Measurements from ENCODE around the gene CALML5.

The CALML5 gene

DNA sequence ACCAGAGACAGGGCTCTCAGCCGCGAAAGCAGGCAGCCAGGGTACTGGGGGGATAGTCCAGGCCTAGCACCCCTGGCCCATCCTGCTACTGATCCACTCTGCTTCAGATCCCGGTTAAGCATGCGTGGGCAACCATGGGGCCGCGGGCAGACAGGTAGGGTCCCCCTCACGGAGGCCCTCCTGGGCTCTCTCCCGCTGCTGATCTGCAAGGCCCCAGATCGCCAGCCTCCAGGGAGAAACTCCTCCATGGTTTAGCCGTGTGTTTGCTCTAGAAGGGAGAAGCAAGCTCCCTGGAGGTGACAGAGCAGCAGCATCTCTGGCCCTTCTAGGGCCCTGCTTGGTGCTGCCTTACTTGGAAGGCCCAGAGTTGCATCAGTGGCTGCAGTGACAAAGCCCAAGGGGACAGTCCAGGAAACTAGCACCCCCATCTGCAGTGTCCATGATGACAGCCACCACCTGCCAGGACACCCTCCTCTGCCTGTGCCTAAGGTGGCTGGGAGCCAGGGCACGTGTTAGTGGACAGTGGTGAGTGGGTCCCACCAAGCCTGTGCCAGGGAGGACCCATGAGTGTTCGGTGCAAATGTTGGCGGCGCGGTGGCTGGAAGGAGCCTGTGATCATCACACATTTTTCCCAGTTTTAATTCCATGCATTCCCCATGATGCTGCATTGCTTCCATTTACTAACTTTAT lies 29.2 kb downstream of the CALML5 start:
- no peaks in the 10 kb centered on the region for H3K79me2 ChIP-seq (ENCODE audit: insufficient read depth, low read length)
- H3K27ac ChIP-seq (ENCODE audit: low read length), result no peak overlapping the region

DNA sequence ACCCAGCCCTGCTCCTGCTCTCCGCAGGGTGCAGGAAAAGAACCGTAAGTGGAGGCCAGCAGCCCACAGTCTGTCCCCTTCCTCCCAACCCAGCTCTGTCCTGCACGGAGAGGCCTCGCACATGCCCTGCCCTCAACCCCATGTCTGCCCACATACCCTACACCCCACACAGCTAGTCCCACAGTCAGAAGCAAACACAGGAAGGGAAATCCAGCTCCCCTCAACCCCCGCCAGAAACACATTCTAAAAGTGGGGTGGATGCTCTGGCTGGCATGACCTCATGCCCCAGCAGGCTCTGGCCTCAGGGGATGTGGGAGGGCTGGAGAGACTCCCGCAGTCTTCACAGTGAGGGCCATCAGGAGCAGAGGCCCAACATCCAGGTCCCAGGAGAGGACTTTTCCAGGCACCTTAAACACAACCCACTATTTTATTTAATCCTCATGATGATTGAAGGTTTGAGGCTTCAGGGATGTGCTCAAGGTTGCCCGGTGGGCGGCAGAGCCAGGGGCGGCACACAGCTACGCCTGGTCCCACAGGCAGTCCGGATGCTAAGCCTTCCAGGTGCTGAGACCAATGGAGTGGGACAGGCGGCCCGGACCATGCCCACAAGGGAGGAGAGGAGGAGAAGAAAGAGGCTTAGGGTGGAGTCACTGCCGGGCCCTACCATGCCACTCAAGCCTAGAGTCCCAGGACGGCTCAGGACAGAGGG lies 29.9 kb downstream of the CALML5 start:
- Histone ChIP-seq H3K4me2 (ENCODE audit: insufficient read depth, low read length) (no peak overlapping the region), H2AFZ (ENCODE audit: low read depth, low read length) (no peak overlapping the region), H3K9me3 (ENCODE audit: insufficient read depth, low read length, severe bottlenecking) (peaks cover 3% of the 10 kb centered on the region), H3K4me3 (ENCODE audit: low read depth in 1 of 2, low read length in 2 of 2) (no peak overlapping the region), H3K27me3 (ENCODE audit: insufficient read depth, low read length, poor library complexity) (no peaks in the 10 kb centered on the region), H3K79me2 (ENCODE audit: insufficient read depth, low read length) (no peaks in the 10 kb centered on the region), H3K36me3 (ENCODE audit: insufficient read depth, low read length) (no peaks in the 10 kb centered on the region), H3K4me1 (ENCODE audit: insufficient read depth, low read length) (no peaks in the 10 kb centered on the region), H3K27ac (ENCODE audit: low read length) (no peak overlapping the region), H4K20me1 (ENCODE audit: insufficient read depth, low read length) (no peaks in the 10 kb centered on the region; the same call in 1 of the 2 replicates), H3K9ac (ENCODE audit: low read depth, low read length) (no peak overlapping the region)
- no peak for ATAC-seq (ENCODE audit: insufficient read depth, low read depth)
- no peak for TF ChIP-seq EZH2 (IDR thresholded peaks at IDR 0.05; ENCODE audit: borderline replicate concordance, low read depth, low read length, severe bottlenecking)
- TF ChIP-seq, protein P1, sequence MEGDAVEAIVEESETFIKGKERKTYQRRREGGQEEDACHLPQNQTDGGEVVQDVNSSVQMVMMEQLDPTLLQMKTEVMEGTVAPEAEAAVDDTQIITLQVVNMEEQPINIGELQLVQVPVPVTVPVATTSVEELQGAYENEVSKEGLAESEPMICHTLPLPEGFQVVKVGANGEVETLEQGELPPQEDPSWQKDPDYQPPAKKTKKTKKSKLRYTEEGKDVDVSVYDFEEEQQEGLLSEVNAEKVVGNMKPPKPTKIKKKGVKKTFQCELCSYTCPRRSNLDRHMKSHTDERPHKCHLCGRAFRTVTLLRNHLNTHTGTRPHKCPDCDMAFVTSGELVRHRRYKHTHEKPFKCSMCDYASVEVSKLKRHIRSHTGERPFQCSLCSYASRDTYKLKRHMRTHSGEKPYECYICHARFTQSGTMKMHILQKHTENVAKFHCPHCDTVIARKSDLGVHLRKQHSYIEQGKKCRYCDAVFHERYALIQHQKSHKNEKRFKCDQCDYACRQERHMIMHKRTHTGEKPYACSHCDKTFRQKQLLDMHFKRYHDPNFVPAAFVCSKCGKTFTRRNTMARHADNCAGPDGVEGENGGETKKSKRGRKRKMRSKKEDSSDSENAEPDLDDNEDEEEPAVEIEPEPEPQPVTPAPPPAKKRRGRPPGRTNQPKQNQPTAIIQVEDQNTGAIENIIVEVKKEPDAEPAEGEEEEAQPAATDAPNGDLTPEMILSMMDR (IDR thresholded peaks at IDR 0.05; ENCODE audit: borderline replicate concordance, extremely low read depth, low read length, poor library complexity, severe bottlenecking), result no peak
- no peak for DNase-seq

More for the DNA sequence above, 29.2 kb downstream of the CALML5 start:
- Histone ChIP-seq H3K4me2 (ENCODE audit: insufficient read depth, low read length) (no peak overlapping the region), H3K4me1 (ENCODE audit: insufficient read depth, low read length) (no peaks in the 10 kb centered on the region), H3K27me3 (ENCODE audit: insufficient read depth, low read length, poor library complexity) (no peaks in the 10 kb centered on the region), H4K20me1 (ENCODE audit: insufficient read depth, low read length) (no peaks in the 10 kb centered on the region; the same call in 1 of the 2 replicates), H3K9me3 (ENCODE audit: insufficient read depth, low read length, severe bottlenecking) (peaks cover 3% of the 10 kb centered on the region), H3K4me3 (ENCODE audit: low read depth in 1 of 2, low read length in 2 of 2) (no peak overlapping the region), H3K36me3 (ENCODE audit: insufficient read depth, low read length) (no peaks in the 10 kb centered on the region), H2AFZ (ENCODE audit: low read depth, low read length) (no peak overlapping the region), H3K9ac (ENCODE audit: low read depth, low read length) (no peak overlapping the region)
- ATAC-seq (ENCODE audit: insufficient read depth, low read depth), result no peak
- no peak for DNase-seq
- no peak for TF ChIP-seq EZH2 (IDR thresholded peaks at IDR 0.05; ENCODE audit: borderline replicate concordance, low read depth, low read length, severe bottlenecking)
- TF ChIP-seq, protein P1 (IDR thresholded peaks at IDR 0.05; ENCODE audit: borderline replicate concordance, extremely low read depth, low read length, poor library complexity, severe bottlenecking), result no peak

DNA sequence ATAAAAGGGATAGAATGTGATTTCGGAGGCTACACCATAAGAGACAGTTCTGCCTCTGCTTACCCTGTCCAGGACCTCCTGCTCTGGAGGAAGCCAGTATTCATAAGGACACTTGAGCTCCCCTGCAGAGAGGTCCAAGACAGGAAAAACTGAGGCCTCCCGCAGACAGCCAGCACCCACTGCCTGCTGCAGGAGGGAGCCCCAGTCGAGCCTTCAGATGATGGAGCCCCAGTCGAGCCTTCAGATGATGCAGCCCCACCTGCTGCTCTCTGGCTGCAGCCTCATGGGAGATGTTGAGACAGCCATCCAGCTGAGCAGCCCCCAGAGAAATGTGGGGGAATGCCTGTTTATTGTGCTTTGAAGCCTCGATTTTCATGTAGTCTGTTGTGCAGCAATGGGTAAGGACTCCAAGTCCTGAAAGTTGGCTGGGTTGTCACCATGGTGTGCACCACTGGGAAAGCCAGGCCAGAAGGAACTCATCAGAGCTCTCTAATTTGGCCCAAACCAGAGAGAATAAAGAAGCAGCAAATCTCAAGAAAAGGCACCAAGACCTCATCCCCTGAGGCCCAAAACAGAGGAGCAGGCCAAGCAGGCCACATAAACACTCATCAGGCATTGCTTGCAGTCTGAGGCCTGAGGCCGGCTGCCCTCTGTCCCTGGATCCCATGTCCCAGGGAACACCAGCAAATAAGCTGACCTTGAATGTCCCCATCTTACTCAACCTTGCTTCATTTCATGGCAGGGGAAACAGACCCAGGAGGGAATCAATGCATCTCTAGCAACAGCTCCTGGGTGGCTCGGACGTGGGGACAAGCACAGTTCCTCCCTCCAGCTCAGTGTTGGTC lies 30.9 kb downstream of the CALML5 start:
- ATAC-seq (ENCODE audit: insufficient read depth, low read depth), result no peak
- H3K9ac ChIP-seq (ENCODE audit: low read depth, low read length), result no peak overlapping the region

More for the DNA sequence above, 30.9 kb downstream of the CALML5 start:
- no peak for DNase-seq
- no peak overlapping the region for H3K4me3 ChIP-seq (ENCODE audit: low read depth in 1 of 2, low read length in 2 of 2)
- H3K36me3 ChIP-seq (ENCODE audit: insufficient read depth, low read length), result no peaks in the 10 kb centered on the region
- no peaks in the 10 kb centered on the region for H3K27me3 ChIP-seq (ENCODE audit: insufficient read depth, low read length, poor library complexity)
- no peak overlapping the region for H3K4me2 ChIP-seq (ENCODE audit: insufficient read depth, low read length)
- TF ChIP-seq EZH2 (IDR thresholded peaks at IDR 0.05; ENCODE audit: borderline replicate concordance, low read depth, low read length, severe bottlenecking), result no peak
- TF ChIP-seq, protein P1 (IDR thresholded peaks at IDR 0.05; ENCODE audit: borderline replicate concordance, extremely low read depth, low read length, poor library complexity, severe bottlenecking), result no peak
- no peaks in the 10 kb centered on the region for H3K4me1 ChIP-seq (ENCODE audit: insufficient read depth, low read length)
- H2AFZ ChIP-seq (ENCODE audit: low read depth, low read length), result no peak overlapping the region
- no peak overlapping the region for H3K27ac ChIP-seq (ENCODE audit: low read length)
- H3K9me3 ChIP-seq (ENCODE audit: insufficient read depth, low read length, severe bottlenecking), result peaks cover 3% of the 10 kb centered on the region
- H4K20me1 ChIP-seq (ENCODE audit: insufficient read depth, low read length), result no peaks in the 10 kb centered on the region; the same call in 1 of the 2 replicates
- no peaks in the 10 kb centered on the region for H3K79me2 ChIP-seq (ENCODE audit: insufficient read depth, low read length)

Data from DND-41 (cell line).